ENCODE results near the gene THOC2.

Gene THOC2

DNA sequence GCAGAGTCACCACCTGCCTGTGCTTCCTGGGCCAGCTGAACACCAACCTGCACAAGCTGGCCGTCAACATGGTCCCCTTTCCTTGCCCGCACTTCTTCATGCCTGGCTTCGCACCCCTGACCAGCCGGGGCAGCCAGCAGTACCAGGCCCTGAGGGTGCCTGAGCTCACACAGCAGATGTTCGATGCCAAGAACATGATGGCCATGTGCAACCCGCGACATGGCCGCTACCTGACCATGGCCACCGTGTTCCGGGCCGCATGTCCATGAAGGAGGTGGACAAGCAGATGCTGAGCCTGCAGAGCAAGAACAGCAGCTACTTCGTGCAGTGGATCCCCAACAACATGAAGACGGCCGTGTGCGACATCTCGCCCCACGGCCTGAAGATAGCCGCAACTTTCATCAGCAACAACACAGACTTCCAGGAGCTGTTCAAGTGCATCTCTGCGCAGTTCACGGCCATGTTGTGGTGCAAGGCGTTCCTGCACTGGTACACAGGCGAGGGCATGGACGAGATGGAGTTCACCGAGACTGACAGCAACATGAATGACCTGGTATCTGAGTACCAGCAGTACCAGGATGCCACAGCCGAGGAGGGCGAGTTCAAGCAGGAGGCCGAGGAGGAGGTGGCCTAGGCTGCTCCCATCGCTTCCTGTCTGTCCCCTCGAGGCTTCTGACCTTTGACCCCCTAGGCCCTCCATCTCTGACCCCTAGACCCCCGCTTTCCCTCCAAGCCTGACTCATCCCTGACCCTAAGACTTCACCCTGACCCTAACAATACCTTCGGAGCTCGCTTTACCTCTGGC, 170.3 kb downstream of the THOC2 start:
- DNase-seq = no peak

DNA sequence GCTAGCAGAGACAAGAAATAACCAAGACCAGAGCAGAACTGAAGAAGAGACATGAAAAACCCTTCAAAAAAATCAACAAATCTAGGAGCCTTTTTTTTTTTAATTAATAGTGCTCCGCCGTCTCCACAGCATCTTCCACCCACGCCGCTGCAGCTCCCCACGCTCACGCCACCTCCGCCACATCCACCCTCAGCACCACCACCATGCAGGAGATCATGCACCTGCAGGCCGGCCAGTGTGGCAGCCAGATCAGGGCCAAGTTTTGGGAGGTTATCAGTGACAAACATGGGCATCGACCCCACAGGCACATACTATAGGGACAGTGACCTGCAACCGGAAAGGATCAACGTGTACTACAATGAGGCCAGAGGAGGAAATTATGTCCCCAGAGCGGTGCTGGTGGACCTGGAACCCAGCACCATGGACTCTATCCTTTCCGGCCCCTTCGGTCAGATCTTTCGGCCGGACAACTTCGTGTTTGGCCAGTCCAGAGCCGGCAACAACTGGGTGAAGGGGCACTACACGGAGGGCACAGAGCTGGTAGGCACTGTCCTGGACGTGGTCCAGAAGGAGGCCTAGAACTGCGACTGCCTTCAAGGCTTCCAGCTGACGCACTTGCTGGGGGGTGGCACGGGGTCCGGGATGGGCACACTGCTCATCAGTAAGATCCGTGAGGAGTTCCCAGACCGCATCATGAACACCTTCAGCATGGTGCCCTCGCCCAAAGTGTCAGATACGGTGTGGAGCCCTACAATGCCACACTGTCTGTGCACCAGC, 171.2 kb downstream of the THOC2 start:
- DNase-seq = no peak

DNA sequence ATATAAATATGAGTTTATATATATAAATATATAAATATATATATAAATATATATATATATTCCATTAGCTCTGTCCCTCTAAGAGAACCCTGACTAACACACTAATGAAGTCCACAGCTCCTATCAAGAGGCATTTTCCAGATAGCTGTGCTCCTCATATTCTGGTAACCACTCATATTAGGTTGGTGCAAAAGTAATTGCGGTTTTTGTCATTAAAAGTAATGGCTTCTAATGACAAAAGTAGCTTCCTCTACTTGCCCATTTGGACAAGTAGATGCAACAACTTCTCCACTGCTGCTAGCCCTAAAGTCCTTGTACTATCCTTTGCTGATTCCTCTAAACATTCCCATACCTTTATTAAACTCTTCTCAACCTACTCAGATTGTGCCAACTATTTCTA, 182.0 kb downstream of the THOC2 start:
- no peak for DNase-seq

Data from SW 1271 (cell line).